ENCODE data around the gene RAB34. TPM values are rescaled to one million over a fixed set of nuclear protein-coding genes. Genes with fewer than 3 reads are reported as not detected.
"Not testable (repeated sequence)": the region's sequence is repeated elsewhere in the genome, so short reads cannot be mapped to it uniquely, and the experiment has no call there.

The RAB34 gene
- total RNA-seq, 2 donors from 2014 or later = 6.9 to 17.4 TPM

GRCh38 chr17:28735913-28736769 lies 18.5 kb upstream of the RAB34 start:
- DNase-seq; intact Hi-C loops (cut with DNase I, micrococcal nuclease); ATAC-seq: not testable (repeated sequence)

GRCh38 chr17:28735242-28735722 lies 17.6 kb upstream of the RAB34 start:
- DNase-seq (no peak), ATAC-seq (no peak)
- intact Hi-C loops (cut with DNase I, micrococcal nuclease) = no loop called here

GRCh38 chr17:28734712-28735241 lies 17.1 kb upstream of the RAB34 start:
- intact Hi-C loops (cut with DNase I, micrococcal nuclease) = no loop called here
- no peak for ATAC-seq
- DNase-seq = no peak

GRCh38 chr17:28733346-28733745 lies 15.7 kb upstream of the RAB34 start:
- intact Hi-C loops (cut with DNase I, micrococcal nuclease) = no loop called here
- ATAC-seq (no peak), DNase-seq (no peak)

- ATAC-seq (no peak), DNase-seq (no peak)
- intact Hi-C loops (cut with DNase I, micrococcal nuclease) = no loop called here
These were observed 12.3 kb upstream of the RAB34 start for GRCh38 chr17:28729950-28730330.

GRCh38 chr17:28728364-28729200 lies 10.9 kb upstream of the RAB34 start, which contains the start of gene NEK8:
TSS of gene NEK8 (plus strand) at chr17:28728788. CDS start at chr17:28728814, 26 bp downstream.
- peak; percentile 63 for ATAC-seq
- intact Hi-C loops (cut with DNase I, micrococcal nuclease) = no loop called here

GRCh38 chr17:28726627-28727491 lies 9.2 kb upstream of the RAB34 start:
- ATAC-seq = peak; percentile 48
- peak; percentile 92 to 95 for DNase-seq
- intact Hi-C loops (cut with DNase I, micrococcal nuclease) = no loop called here

More at GRCh38 chr17:28728364-28729200, 10.9 kb upstream of the RAB34 start, which contains the start of gene NEK8:
- DNase-seq = peak; percentile 96 to 99

- intact Hi-C loops (cut with DNase I, micrococcal nuclease) = no loop called here
- DNase-seq (peak; percentile 81 to 86), ATAC-seq (peak; percentile 29)
These were observed 8.6 kb upstream of the RAB34 start, which contains the start of gene TLCD1 for GRCh38 chr17:28726226-28726626. TSS of gene TLCD1 (minus strand) at chr17:28726233. CDS start at chr17:28726097, 136 bp downstream.

GRCh38 chr17:28725660-28726225 lies 8.1 kb upstream of the RAB34 start:
- intact Hi-C loops (cut with DNase I, micrococcal nuclease) = no loop called here
- ATAC-seq (peak; percentile 28), DNase-seq (peak; percentile 70 to 76)

GRCh38 chr17:28725166-28725659 lies 7.5 kb upstream of the RAB34 start:
- intact Hi-C loops (cut with DNase I, micrococcal nuclease) = no loop called here
- no peak for ATAC-seq

GRCh38 chr17:28724500-28725165 lies 7.0 kb upstream of the RAB34 start:
- intact Hi-C loops (cut with DNase I, micrococcal nuclease) = no loop called here
- DNase-seq = no peak
- ATAC-seq = no peak

More at GRCh38 chr17:28725166-28725659, 7.5 kb upstream of the RAB34 start:
- DNase-seq = no peak

GRCh38 chr17:28723836-28724499 lies 6.3 kb upstream of the RAB34 start:
- DNase-seq; ATAC-seq; intact Hi-C loops (cut with DNase I, micrococcal nuclease): not testable (repeated sequence)

GRCh38 chr17:28723159-28723835 lies 5.6 kb upstream of the RAB34 start:
- intact Hi-C loops (cut with DNase I, micrococcal nuclease) = no loop called here
- no peak for DNase-seq
- ATAC-seq = no peak

- no peak for DNase-seq
- intact Hi-C loops (cut with DNase I, micrococcal nuclease) = no loop called here
These were observed 4.9 kb upstream of the RAB34 start for GRCh38 chr17:28722417-28723158.

GRCh38 chr17:28720997-28721329 lies 3.3 kb upstream of the RAB34 start:
- ATAC-seq; intact Hi-C loops (cut with DNase I, micrococcal nuclease): not testable (repeated sequence)
- peak in 1 of 2 donors; percentile 38 for DNase-seq

More at GRCh38 chr17:28722417-28723158, 4.9 kb upstream of the RAB34 start:
- no peak for ATAC-seq

Measured in left colon (tissue), 2 donors.